HepG2 (cell line): ENCODE results near the gene RGS14. TPM values are rescaled to one million over a fixed set of nuclear protein-coding genes. Genes with fewer than 3 reads are reported as not detected.

Experiments used
- ATAC-seq: fragments of 200-7000 bp; cut with Tn5 transposase; 3 replicates; pipeline ENCODE4 v1.9.1; 2020; ENCODE audit warnings: mild to moderate bottlenecking, moderate library complexity
- BruUV-seq: library from RNA; stranded (reverse); fragments of 400-500 nt; replicated peaks from 2 replicates; lab custom pipeline; 2021; lab: Mats Ljungman, UMichigan
- CTCF ChIA-PET: fragments of 300-600 bp; formaldehyde crosslinking; extraction: SDS; loops from one replicate; lab custom pipeline; 2021; ENCODE audit warnings: low total read pairs, inconsistent platforms, low intra/inter-chr PET ratio; lab: Yijun Ruan, JAX
- POLR2A ChIA-PET: fragments of 350-600 bp; sonication (Branson Sonifier 250); formaldehyde crosslinking; loops from one replicate; lab custom pipeline; 2020; ENCODE audit warnings: antibody characterized with exemption, inconsistent platforms; lab: Yijun Ruan, JAX
- DNase-seq: peaks from one replicate; pipeline ENCODE4 v3.0.0-alpha.2; 2015; ENCODE audit warnings: low spot score
- FAIRE-seq: peaks from 3 replicates; lab custom pipeline; 2011; peaks lifted over from hg19 to GRCh38; lab: Jason Lieb, UNC
- H2AFZ ChIP-seq: one replicate; pipeline ENCODE4 v1.6.1; 2011; ENCODE audit warnings: low read length, inconsistent platforms
- H3K27ac ChIP-seq: fragments of 300-600 bp; 3 replicates; pipeline ENCODE4 v1.8.0; 2011; ENCODE audit warnings: mixed run types, mild to moderate bottlenecking, mixed read lengths, low read length, inconsistent platforms; ENCODE audit not compliant: insufficient read depth; ENCODE audit errors: extremely low read length
- H3K27me3 ChIP-seq, 2 experiments: fragments of 200-600 bp in 1 of 2; 2 replicates in 1 of 2; 3 replicates in 1 of 2; pipeline versions ENCODE4 v1.6.0 to v1.8.0; 2011; ENCODE audit warnings: low read length in 2 of 2, mild to moderate bottlenecking in 2 of 2, moderate library complexity in 2 of 2, inconsistent platforms in 1 of 2; ENCODE audit not compliant: insufficient read depth in 2 of 2, control insufficient read depth in 1 of 2
- H3K36me3 ChIP-seq, 2 experiments: fragments of 200-600 bp in 1 of 2; replicated peaks in 1 of 2; 2 replicates in 1 of 2; 3 replicates in 1 of 2; pipeline versions ENCODE4 v1.5.1 to v1.8.0; 2011; ENCODE audit warnings: low read length in 2 of 2, inconsistent platforms in 1 of 2; ENCODE audit not compliant: insufficient read depth in 2 of 2, control insufficient read depth in 1 of 2
- H3K4me1 ChIP-seq: 2 replicates; pipeline ENCODE4 v1.5.1; 2012; ENCODE audit warnings: low read length, inconsistent platforms; ENCODE audit not compliant: insufficient read depth
- H3K4me2 ChIP-seq: 2 replicates; pipeline ENCODE4 v1.6.0; 2011; ENCODE audit warnings: low read depth, low read length, inconsistent platforms
- H3K4me3 ChIP-seq, 3 experiments: fragments of 200-600 bp in 1 of 3; sonication (generic), shearing (Covaris generic) in 1 of 3; replicated peaks in 1 of 3; 2 replicates each; pipeline ENCODE4 v1.5.1; 2011 to 2016; ENCODE audit warnings: low read length in 3 of 3, inconsistent platforms in 2 of 3, low read depth in 2 of 3, mild to moderate bottlenecking in 2 of 3, control low read depth in 1 of 3, mixed read lengths in 1 of 3; ENCODE audit not compliant: insufficient read depth in 1 of 3
- H3K79me2 ChIP-seq: one replicate; pipeline ENCODE4 v1.6.1; 2011; ENCODE audit warnings: low read length, inconsistent platforms; ENCODE audit not compliant: insufficient read depth
- H3K9ac ChIP-seq: 2 replicates; pipeline ENCODE4 v1.6.0; 2011; ENCODE audit warnings: mild to moderate bottlenecking, low read depth, low read length, inconsistent platforms; ENCODE audit not compliant: insufficient read depth
- H3K9me3 ChIP-seq: 2 replicates; pipeline ENCODE4 v1.5.1; 2012; ENCODE audit warnings: mild to moderate bottlenecking, low read length
- H4K20me1 ChIP-seq: 2 replicates; pipeline ENCODE4 v1.6.0; 2011; ENCODE audit warnings: inconsistent platforms, mild to moderate bottlenecking, low read length, moderate library complexity; ENCODE audit not compliant: insufficient read depth
- ARID3A ChIP-seq: IDR thresholded peaks from 2 replicates; pipeline ENCODE4 v1.6.1; 2012; ENCODE audit warnings: low read depth, low read length, improper control_type of control experiment
- ATM ChIP-seq: fragments of 450-650 bp; IDR thresholded peaks from 2 replicates; pipeline ENCODE4 v1.7.1; 2017; ENCODE audit warnings: mild to moderate bottlenecking, borderline replicate concordance
- FOSL2 ChIP-seq: sonication (generic); formaldehyde crosslinking; IDR thresholded peaks from 2 replicates; pipeline ENCODE4 v1.4.0; 2020; ENCODE audit warnings: missing genetic modification reagents
- HDAC1 ChIP-seq: sonication (generic); formaldehyde crosslinking; IDR thresholded peaks from 2 replicates; pipeline ENCODE4 v1.5.1; 2020; ENCODE audit warnings: mild to moderate bottlenecking, missing genetic modification reagents
- KDM3A ChIP-seq: IDR thresholded peaks from 2 replicates; pipeline ENCODE4 v1.6.1; 2018; ENCODE audit warnings: low read depth, missing compliant biosample characterization
- MTA1 ChIP-seq: sonication (generic); formaldehyde crosslinking; IDR thresholded peaks from 2 replicates; pipeline ENCODE4 v1.4.0; 2020; ENCODE audit warnings: missing genetic modification reagents, mild to moderate bottlenecking, borderline replicate concordance
- RFX5 ChIP-seq: IDR thresholded peaks from 2 replicates; pipeline ENCODE4 v1.6.1; 2011; ENCODE audit warnings: low read depth, low read length, improper control_type of control experiment
- SAP130 ChIP-seq: IDR thresholded peaks from 2 replicates; pipeline ENCODE4 v1.6.1; 2016; ENCODE audit warnings: low read depth
- YY1 ChIP-seq: IDR thresholded peaks from 2 replicates; pipeline ENCODE4 v1.6.1; 2011; ENCODE audit warnings: low read length, low read depth, moderate library complexity, mild to moderate bottlenecking; ENCODE audit not compliant: insufficient read depth, insufficient replicate concordance
- ZBTB42 ChIP-seq: sonication (generic); formaldehyde crosslinking; IDR thresholded peaks from 2 replicates; pipeline ENCODE4 v1.5.0; 2020; ENCODE audit warnings: mild to moderate bottlenecking, missing genetic modification reagents
- ZFP36L1 ChIP-seq: sonication (generic); formaldehyde crosslinking; IDR thresholded peaks from 2 replicates; pipeline ENCODE4 v1.8.0; 2022; ENCODE audit warnings: mild to moderate bottlenecking, missing genetic modification reagents, moderate library complexity
- ZFY ChIP-seq: sonication (generic); formaldehyde crosslinking; IDR thresholded peaks from 2 replicates; pipeline ENCODE4 v1.4.0; 2020; ENCODE audit warnings: missing genetic modification reagents
- ZNF225 ChIP-seq: sonication (generic); formaldehyde crosslinking; IDR thresholded peaks from 2 replicates; pipeline ENCODE4 v1.4.0; 2020; ENCODE audit warnings: mild to moderate bottlenecking, missing genetic modification reagents
- ZNF446 ChIP-seq: sonication (generic); formaldehyde crosslinking; IDR thresholded peaks from 2 replicates; pipeline ENCODE4 v1.5.0; 2020; ENCODE audit warnings: mild to moderate bottlenecking, missing genetic modification reagents
- ZNF567 ChIP-seq: sonication (generic); formaldehyde crosslinking; IDR thresholded peaks from 2 replicates; pipeline ENCODE4 v1.8.1; 2023; ENCODE audit warnings: mild to moderate bottlenecking, missing genetic modification reagents, borderline replicate concordance
- ZNF672 ChIP-seq: sonication (generic); formaldehyde crosslinking; IDR thresholded peaks from 2 replicates; pipeline ENCODE4 v1.8.1; 2022; ENCODE audit warnings: missing genetic modification reagents
- ZNF770 ChIP-seq: sonication (generic); formaldehyde crosslinking; IDR thresholded peaks from 2 replicates; pipeline ENCODE4 v1.5.0; 2020; ENCODE audit warnings: mild to moderate bottlenecking, missing genetic modification reagents
- ZSCAN31 ChIP-seq: sonication (generic); formaldehyde crosslinking; IDR thresholded peaks from 2 replicates; pipeline ENCODE4 v1.5.0; 2020; ENCODE audit warnings: low read depth, mild to moderate bottlenecking, missing genetic modification reagents
- WGBS: methylation state at CpG from one replicate; pipeline ENCODE4 v1.1.6; 2017; ENCODE audit warnings: low lambda C conversion rate; 5-methylcytosine and 5-hydroxymethylcytosine counted together
- in situ Hi-C: cut with HindIII; loops from 2 replicates; pipeline ENCODE4 v1.10.0; 2017; ENCODE audit warnings: low pct_unique_long_range_greater_than_20kb; ENCODE audit not compliant: extremely low pct_ligation_motif_present
- intact Hi-C: fragments of 100-400 bp; cut with micrococcal nuclease; formaldehyde crosslinking; loops from one replicate; pipeline ENCODE4 v1.10.0; 2022; ENCODE audit not compliant: unreplicated experiment
- polyA plus RNA-seq, 8 experiments: library from polyadenylated mRNA; depleted of rRNA in 3 of 8; stranded (reverse) in 7 of 8; unstranded in 1 of 8; fragments of >200 nt; fragmentation: Illumina TruSeq in 4 of 8; extraction: Trizol in 4 of 8; gene quantifications; 2 replicates each; pipeline versions ENCODE4 v1.2.1 to v1.2.3, GENCODE V29; 2011 to 2016; ENCODE audit warnings: low read depth in 4 of 8, missing spikeins in 1 of 8, mixed read lengths in 1 of 8; ENCODE audit not compliant: insufficient read depth in 1 of 8
- total RNA-seq, 5 experiments: library from RNA; depleted of rRNA; stranded (reverse); fragments of >200 nt; fragmentation: Illumina TruSeq; extraction: Trizol; gene quantifications; 2 replicates each; pipeline ENCODE4 v1.2.3, GENCODE V29; 2016; ENCODE audit warnings: low read depth in 1 of 5

RGS14 gene
- total and polyA plus RNA-seq, 2 of the 13 experiments (the other 11 are each of a cell fraction or from before 2014, with no cell fraction given): 11.1 to 17.2 TPM

- no peak for TF ChIP-seq ZNF672 (CRISPR knock-in tag)
These were observed 30.9 kb downstream of the RGS14 start (continued) for GRCh38 chr5:177388521-177389052.

GRCh38 chr5:177389241-177390169 lies 31.8 kb downstream of the RGS14 start:
- ChIA-PET POLR2A (interaction anchor here (0.7 to 7.3 kb wide), 11 partner anchors 9 to 302 kb away, joined by 3 to 79 read pairs (median 4); partner anchors contain the start of genes FGFR4, GRK6 and PDLIM7), CTCF (interaction anchor here (0.9 to 3.7 kb wide), 5 partner anchors 19 to 111 kb away, joined by 3 to 54 read pairs (median 10); no protein-coding TSS in a partner anchor)
- DNase-seq (peak; percentile 21), FAIRE-seq (no peak), ATAC-seq (peak; percentile 54)
- Histone ChIP-seq H3K4me1 (peaks cover 38% of the 10 kb centered on the region), H3K9me3 (no peaks in the 10 kb centered on the region), H2AFZ (peak overlapping the region; percentile 28), H3K27me3 (peaks cover 8 to 48% of the 10 kb centered on the region in 2 experiments; a peak in 4 of 5 replicates), H3K79me2 (no peaks in the 10 kb centered on the region), H3K9ac (peak overlapping the region; percentile 26; the same call in 1 of the 2 replicates), H3K4me3 (peak overlapping the region in 1 of 3 experiments; percentile 7; a peak in 1 of 6 replicates), H4K20me1 (no peaks in the 10 kb centered on the region), H3K4me2 (peak overlapping the region; percentile 67), H3K27ac (no peak overlapping the region), H3K36me3 (no peaks in the 10 kb centered on the region)
- in situ Hi-C loops: loop anchor here (5.0 kb wide), 1 partner anchor 68 kb away; no protein-coding TSS in a partner anchor
- intact Hi-C loops: loop anchor here (1.0 to 2.0 kb wide), 3 partner anchors 65 to 111 kb away; no protein-coding TSS in a partner anchor
- no TSS peak for BruUV-seq
- WGBS: 12% methylated on average over 14 of the region's 21 CpGs
- TF ChIP-seq KDM3A (CRISPR knock-in tag) (0 out of 2 replicates have a peak, but pooled peaks have one; percentile 11), ARID3A (no peak), MTA1 (CRISPR knock-in tag) (no peak), ZNF567 (CRISPR knock-in tag) (0 out of 2 replicates have a peak, but pooled peaks have one; percentile 58), ZNF446 (CRISPR knock-in tag) (no peak), ZNF770 (peak; percentile 71), ZFP36L1 (CRISPR knock-in tag) (no peak), ZNF225 (CRISPR knock-in tag) (0 out of 2 replicates have a peak, but pooled peaks have one; percentile 38), ZBTB42 (CRISPR knock-in tag) (no peak), SAP130 (CRISPR knock-in tag) (peak; percentile 40), FOSL2 (CRISPR knock-in tag) (peak; percentile 18; the same call in 1 of the 2 replicates), ATM (no peak), YY1 (peak; percentile 1), ZSCAN31 (CRISPR knock-in tag) (no peak), RFX5 (no peak), ZFY (CRISPR knock-in tag) (no peak), HDAC1 (CRISPR knock-in tag) (no peak)
